Smooth muscle cell (in vitro differentiated cells): ENCODE results near the gene KLHL18. TPM values are rescaled to one million over a fixed set of nuclear protein-coding genes. Genes with fewer than 3 reads are reported as not detected.
"Not testable (repeated sequence)": the region's sequence is repeated elsewhere in the genome, so short reads cannot be mapped to it uniquely, and the experiment has no call there.

Experiments
- DNase-seq: peaks from one replicate; lab custom pipeline; 2025; ENCODE audit not compliant: unreplicated experiment; lab: John Stamatoyannopoulos, UW
- H2AFZ ChIP-seq: fragments of 200-600 bp; sonication (generic); 2 replicates; pipeline ENCODE4 v1.6.0; 2016; ENCODE audit warnings: antibody characterized with exemption, low read depth, mild to moderate bottlenecking
- H3F3A ChIP-seq: fragments of 200-600 bp; sonication (generic); 2 replicates; pipeline ENCODE4 v1.6.0; 2017; ENCODE audit warnings: antibody characterized with exemption, low read depth
- H3K27ac ChIP-seq: fragments of 200-600 bp; sonication (generic); 2 replicates; pipeline ENCODE4 v1.5.1; 2016; ENCODE audit warnings: low read depth, mild to moderate bottlenecking
- H3K27me3 ChIP-seq: fragments of 200-600 bp; sonication (generic); 2 replicates; pipeline ENCODE4 v1.6.1; 2016; ENCODE audit warnings: low read depth, mild to moderate bottlenecking
- H3K36me3 ChIP-seq: fragments of 200-600 bp; sonication (generic); 2 replicates; pipeline ENCODE4 v1.5.1; 2016; ENCODE audit warnings: low read depth
- H3K4me1 ChIP-seq: fragments of 200-600 bp; sonication (generic); 2 replicates; pipeline ENCODE4 v1.5.1; 2016; ENCODE audit warnings: low read depth
- H3K4me2 ChIP-seq: fragments of 200-600 bp; sonication (generic); 2 replicates; pipeline ENCODE4 v1.6.0; 2016; ENCODE audit warnings: mild to moderate bottlenecking
- H3K4me3 ChIP-seq: fragments of 200-600 bp; sonication (generic); 2 replicates; pipeline ENCODE4 v1.5.1; 2016; ENCODE audit warnings: mild to moderate bottlenecking
- H3K79me2 ChIP-seq: fragments of 200-600 bp; sonication (generic); 2 replicates; pipeline ENCODE4 v1.6.0; 2016; ENCODE audit warnings: low read depth, mild to moderate bottlenecking
- H3K9ac ChIP-seq: fragments of 200-600 bp; sonication (generic); 2 replicates; pipeline ENCODE4 v1.6.0; 2016; ENCODE audit warnings: low read depth
- H3K9me3 ChIP-seq: fragments of 200-600 bp; sonication (generic); replicated peaks from 2 replicates; pipeline ENCODE4 v1.5.1; 2016; ENCODE audit warnings: low read depth
- H4K20me1 ChIP-seq: fragments of 200-600 bp; sonication (generic); 2 replicates; pipeline ENCODE4 v1.6.0; 2016; ENCODE audit warnings: low read depth
- CTCF ChIP-seq: fragments of 200-600 bp; sonication (generic); IDR thresholded peaks from 2 replicates; pipeline ENCODE4 v1.5.1; 2017; ENCODE audit warnings: borderline replicate concordance, mild to moderate bottlenecking, antibody characterized with exemption; ENCODE audit not compliant: insufficient read depth, poor library complexity, severe bottlenecking
- WGBS: methylation state at CpG from one replicate; pipeline ENCODE4 v1.1.7; 2016; ENCODE audit warnings: low lambda C conversion rate; 5-methylcytosine and 5-hydroxymethylcytosine counted together
- polyA plus RNA-seq: library from polyadenylated mRNA; unstranded; fragments of >200 nt; fragmentation: Nextera tagmentation; extraction: Ambion mirVana; gene quantifications from 2 replicates; pipeline ENCODE4 v1.2.1, GENCODE V29; 2016
- total RNA-seq: library from RNA; depleted of rRNA; stranded (reverse); fragments of >200 nt; gene quantifications from 2 replicates; pipeline ENCODE4 v1.2.3, GENCODE V29; 2014

KLHL18 gene
- total and polyA plus RNA-seq, 2 experiments from 2014 or later: 17.6 to 17.8 TPM

- no peak overlapping the region for H3K27ac ChIP-seq
- H3K4me2 ChIP-seq: no peak overlapping the region
- no peaks in the 10 kb centered on the region for H3K36me3 ChIP-seq
- no peak overlapping the region for H2AFZ ChIP-seq
- no peak overlapping the region for H3K9ac ChIP-seq
- no peaks in the 10 kb centered on the region for H3K9me3 ChIP-seq
- H3K4me3 ChIP-seq: no peak overlapping the region
- no peaks in the 10 kb centered on the region for H3K27me3 ChIP-seq
- H3K4me1 ChIP-seq: no peaks in the 10 kb centered on the region
- DNase-seq: no peak
- no peaks in the 10 kb centered on the region for H3F3A ChIP-seq
- H4K20me1 ChIP-seq: no peaks in the 10 kb centered on the region
- 91% methylated on average over 2 of the region's 2 CpGs for WGBS
- no peak for TF ChIP-seq CTCF
- no peaks in the 10 kb centered on the region for H3K79me2 ChIP-seq
Observed at GRCh38 chr3:47366833-47367232, 84.1 kb downstream of the KLHL18 start.

- TF ChIP-seq CTCF: no peak
- no peak overlapping the region for H3K9ac ChIP-seq
- H3K36me3 ChIP-seq: no peaks in the 10 kb centered on the region
- no peak overlapping the region for H3K27ac ChIP-seq
- H3K79me2 ChIP-seq: no peaks in the 10 kb centered on the region
- H3K4me3 ChIP-seq: no peak overlapping the region
- no peaks in the 10 kb centered on the region for H3K9me3 ChIP-seq
- H3K27me3 ChIP-seq: no peaks in the 10 kb centered on the region
- no peaks in the 10 kb centered on the region for H4K20me1 ChIP-seq
- H3K4me2 ChIP-seq: no peak overlapping the region
- H3F3A ChIP-seq: no peaks in the 10 kb centered on the region
- no peak for DNase-seq
- WGBS: 94% methylated on average over 7 of the region's 7 CpGs
- no peaks in the 10 kb centered on the region for H3K4me1 ChIP-seq
- H2AFZ ChIP-seq: no peak overlapping the region
Observed at GRCh38 chr3:47367631-47368030, 84.9 kb downstream of the KLHL18 start.

GRCh38 chr3:47370020-47370419, 87.3 kb downstream of the KLHL18 start:
- not testable (repeated sequence) for H3K79me2 ChIP-seq, H3K36me3 ChIP-seq, DNase-seq, H3K9ac ChIP-seq, H4K20me1 ChIP-seq, H3K27ac ChIP-seq, H3K4me3 ChIP-seq, H3F3A ChIP-seq, H3K9me3 ChIP-seq, H3K4me2 ChIP-seq, H3K27me3 ChIP-seq, H2AFZ ChIP-seq, H3K4me1 ChIP-seq
- WGBS: 92% methylated on average over 8 of the region's 8 CpGs

- TF ChIP-seq CTCF: peak; percentile 56
- no peak overlapping the region for H2AFZ ChIP-seq
Observed at GRCh38 chr3:47370887-47371697, 88.3 kb downstream of the KLHL18 start.

More at GRCh38 chr3:47370887-47371697, 88.3 kb downstream of the KLHL18 start:
- Histone ChIP-seq H3K79me2 (no peaks in the 10 kb centered on the region), H3F3A (no peaks in the 10 kb centered on the region), H3K9me3 (no peaks in the 10 kb centered on the region), H3K27ac (no peak overlapping the region), H3K9ac (no peak overlapping the region), H3K4me1 (no peaks in the 10 kb centered on the region), H3K4me3 (no peak overlapping the region), H3K27me3 (no peaks in the 10 kb centered on the region), H3K36me3 (no peaks in the 10 kb centered on the region), H3K4me2 (no peak overlapping the region), H4K20me1 (no peaks in the 10 kb centered on the region)
- WGBS: 38% methylated on average over 13 of the region's 13 CpGs
- DNase-seq: no peak
